Parathyroid adenoma (tissue), 2 donors: Measurements from ENCODE around the gene METTL2A.
"Not testable (repeated sequence)": the region's sequence is repeated elsewhere in the genome, so short reads cannot be mapped to it uniquely, and the experiment has no call there.

Experiments used
- H2AFZ ChIP-seq: fragments of 300-600 bp; sonication (generic); one replicate; pipeline ENCODE4 v1.7.0; 2017; ENCODE audit warnings: antibody characterized with exemption, mild to moderate bottlenecking
- H3K27ac ChIP-seq: fragments of 300-600 bp; sonication (generic); one replicate; pipeline ENCODE4 v1.7.0; 2017
- H3K27me3 ChIP-seq: fragments of 300-600 bp; sonication (generic); one replicate; pipeline ENCODE4 v1.7.0; 2017; ENCODE audit warnings: low read length; ENCODE audit not compliant: control insufficient read depth, insufficient read depth
- H3K36me3 ChIP-seq: fragments of 300-600 bp; sonication (generic); one replicate; pipeline ENCODE4 v1.7.0; 2017; ENCODE audit warnings: low read length; ENCODE audit not compliant: control insufficient read depth, insufficient read depth
- H3K4me1 ChIP-seq: fragments of 300-600 bp; sonication (generic); one replicate; pipeline ENCODE4 v1.7.0; 2017; ENCODE audit warnings: control low read depth
- H3K4me2 ChIP-seq: fragments of 300-600 bp; sonication (generic); one replicate; pipeline ENCODE4 v1.7.0; 2017; ENCODE audit warnings: low read length
- H3K4me3 ChIP-seq: fragments of 300-600 bp; sonication (generic); one replicate; pipeline ENCODE4 v1.7.0; 2017; ENCODE audit warnings: low read depth, low read length
- H3K79me2 ChIP-seq: fragments of 300-600 bp; sonication (generic); one replicate; pipeline ENCODE4 v1.7.0; 2017; ENCODE audit warnings: control low read depth
- H3K9ac ChIP-seq: fragments of 300-600 bp; sonication (generic); one replicate; pipeline ENCODE4 v1.7.0; 2017; ENCODE audit warnings: mild to moderate bottlenecking
- H3K9me3 ChIP-seq: fragments of 300-600 bp; sonication (generic); one replicate; pipeline ENCODE4 v1.7.0; 2017; ENCODE audit warnings: low read length; ENCODE audit not compliant: control insufficient read depth
- donor health status: primary hyperparathyroidism.

METTL2A gene

GRCh38 chr17:62490990-62491389 lies 67.3 kb downstream of the METTL2A start:
- H3K27ac ChIP-seq, H3K36me3 ChIP-seq, H3K9me3 ChIP-seq, H3K9ac ChIP-seq, H3K4me3 ChIP-seq, H2AFZ ChIP-seq, H3K4me1 ChIP-seq, H3K4me2 ChIP-seq, H3K27me3 ChIP-seq: not testable (repeated sequence)
- H3K79me2 ChIP-seq, result peaks cover 65% of the 10 kb centered on the region

DNA sequence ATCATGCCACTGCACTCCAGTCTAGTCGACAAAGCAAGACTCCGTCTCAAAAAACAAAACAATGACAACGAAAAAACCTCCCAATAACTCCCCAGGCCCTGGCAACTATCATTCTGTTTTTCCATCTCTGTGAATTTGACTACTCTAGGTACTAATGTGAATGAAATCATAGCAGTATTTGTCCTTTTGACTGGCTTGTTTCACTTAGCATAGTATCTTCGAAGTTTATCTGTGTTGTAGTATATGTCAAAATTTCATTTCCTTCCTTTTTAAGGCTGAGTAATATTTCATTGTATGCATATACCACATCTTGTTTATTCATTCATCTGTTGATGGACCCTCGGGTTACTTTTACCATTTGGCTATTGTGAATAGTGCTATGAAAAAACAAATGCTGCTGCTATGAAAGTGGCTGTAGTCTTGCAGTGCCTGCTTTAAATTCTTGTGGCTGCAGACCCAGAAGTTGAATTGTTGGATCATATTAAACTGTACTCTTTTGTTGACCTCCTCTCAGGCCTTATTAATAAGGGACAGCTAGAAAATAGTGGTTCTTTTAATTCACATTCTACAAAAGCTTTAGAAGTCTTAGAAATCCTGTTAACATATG lies 69.5 kb downstream of the METTL2A start:
- H3K27ac ChIP-seq, H3K36me3 ChIP-seq, H3K4me1 ChIP-seq, H3K4me3 ChIP-seq, H3K27me3 ChIP-seq, H3K9ac ChIP-seq, H2AFZ ChIP-seq, H3K9me3 ChIP-seq, H3K4me2 ChIP-seq: not testable (repeated sequence)
- H3K79me2 ChIP-seq, result peaks cover 65% of the 10 kb centered on the region

- H3K4me3 ChIP-seq, H3K4me2 ChIP-seq, H2AFZ ChIP-seq, H3K36me3 ChIP-seq, H3K9ac ChIP-seq, H3K27me3 ChIP-seq, H3K27ac ChIP-seq, H3K4me1 ChIP-seq, H3K9me3 ChIP-seq: not testable (repeated sequence)
- peaks cover 71% of the 10 kb centered on the region for H3K79me2 ChIP-seq
Observed at GRCh38 chr17:62494073-62494472, 70.4 kb downstream of the METTL2A start.

- not testable (repeated sequence) for H3K4me3 ChIP-seq, H3K27ac ChIP-seq, H3K4me1 ChIP-seq, H2AFZ ChIP-seq, H3K27me3 ChIP-seq, H3K4me2 ChIP-seq, H3K9me3 ChIP-seq, H3K36me3 ChIP-seq, H3K9ac ChIP-seq
- peaks cover 64% of the 10 kb centered on the region for H3K79me2 ChIP-seq
Observed at GRCh38 chr17:62496344-62496743, 72.6 kb downstream of the METTL2A start.

DNA sequence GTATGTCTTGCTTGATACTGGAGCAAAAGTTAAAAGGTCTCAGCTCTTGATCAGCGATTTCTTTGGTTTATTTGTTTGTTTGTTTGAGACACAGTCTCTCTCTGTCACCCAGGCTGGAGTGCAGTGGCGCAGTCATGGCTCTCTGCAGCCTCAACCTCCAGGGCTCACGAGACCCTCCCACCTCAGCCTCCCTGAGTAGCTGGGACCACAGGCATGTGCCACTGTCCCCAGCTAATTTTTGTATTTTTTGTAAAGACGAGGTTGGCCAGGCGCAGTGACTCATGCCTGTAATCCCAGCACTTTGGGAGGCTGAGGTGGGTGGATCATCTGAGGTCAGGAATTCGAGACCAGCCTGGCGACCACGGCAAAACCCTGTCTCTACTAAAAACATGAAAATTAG lies 75.1 kb downstream of the METTL2A start:
- not testable (repeated sequence) for H3K4me2 ChIP-seq, H3K27me3 ChIP-seq, H3K9me3 ChIP-seq, H3K4me3 ChIP-seq, H3K36me3 ChIP-seq, H3K4me1 ChIP-seq, H2AFZ ChIP-seq, H3K27ac ChIP-seq, H3K9ac ChIP-seq
- H3K79me2 ChIP-seq, result peaks cover 53% of the 10 kb centered on the region
